ENCODE data around the gene KIF2C.
A peak's percentile ranks its signal among the peaks of the same experiment; 100 is the strongest.

The KIF2C gene

GRCh38 chr1:44739307-44740178, at the start of gene KIF2C:
KIF2C (plus strand) TSS chr1:44739837; CDS start chr1:44739933, 96 bp downstream.
- TF ChIP-seq, protein P1, sequence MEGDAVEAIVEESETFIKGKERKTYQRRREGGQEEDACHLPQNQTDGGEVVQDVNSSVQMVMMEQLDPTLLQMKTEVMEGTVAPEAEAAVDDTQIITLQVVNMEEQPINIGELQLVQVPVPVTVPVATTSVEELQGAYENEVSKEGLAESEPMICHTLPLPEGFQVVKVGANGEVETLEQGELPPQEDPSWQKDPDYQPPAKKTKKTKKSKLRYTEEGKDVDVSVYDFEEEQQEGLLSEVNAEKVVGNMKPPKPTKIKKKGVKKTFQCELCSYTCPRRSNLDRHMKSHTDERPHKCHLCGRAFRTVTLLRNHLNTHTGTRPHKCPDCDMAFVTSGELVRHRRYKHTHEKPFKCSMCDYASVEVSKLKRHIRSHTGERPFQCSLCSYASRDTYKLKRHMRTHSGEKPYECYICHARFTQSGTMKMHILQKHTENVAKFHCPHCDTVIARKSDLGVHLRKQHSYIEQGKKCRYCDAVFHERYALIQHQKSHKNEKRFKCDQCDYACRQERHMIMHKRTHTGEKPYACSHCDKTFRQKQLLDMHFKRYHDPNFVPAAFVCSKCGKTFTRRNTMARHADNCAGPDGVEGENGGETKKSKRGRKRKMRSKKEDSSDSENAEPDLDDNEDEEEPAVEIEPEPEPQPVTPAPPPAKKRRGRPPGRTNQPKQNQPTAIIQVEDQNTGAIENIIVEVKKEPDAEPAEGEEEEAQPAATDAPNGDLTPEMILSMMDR (IDR thresholded peaks at IDR 0.05; ENCODE audit: borderline replicate concordance, insufficient read depth, low read depth, low read length): no peak
- H3K4me3 ChIP-seq (ENCODE audit: low read depth, low read length): peak within 1 kb of the TSS; percentile 71

DNA sequence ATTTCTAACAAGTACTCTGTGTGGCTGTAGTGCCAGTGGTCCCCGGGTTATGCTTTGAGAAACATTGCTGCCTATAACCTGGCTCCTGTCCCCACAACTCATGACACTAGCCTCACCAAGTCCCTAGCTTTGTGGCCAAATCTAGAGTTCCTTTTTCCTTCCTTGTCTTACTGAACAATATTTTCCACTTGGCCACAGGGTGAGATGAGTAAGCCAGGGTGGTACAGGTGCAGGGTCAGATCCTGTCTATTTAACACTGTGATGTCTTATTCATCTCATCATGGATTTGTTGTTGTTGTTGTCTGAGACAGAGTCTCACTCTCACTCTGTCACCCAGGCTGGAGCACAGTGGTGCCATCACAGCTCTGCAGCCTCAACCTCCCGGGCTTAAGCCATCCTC, 46.5 kb upstream of the KIF2C start:
- TF ChIP-seq, protein P1 (IDR thresholded peaks at IDR 0.05; ENCODE audit: borderline replicate concordance, insufficient read depth, low read depth, low read length): no peak
- no peak overlapping the region for H3K4me3 ChIP-seq (ENCODE audit: low read depth, low read length)

DNA sequence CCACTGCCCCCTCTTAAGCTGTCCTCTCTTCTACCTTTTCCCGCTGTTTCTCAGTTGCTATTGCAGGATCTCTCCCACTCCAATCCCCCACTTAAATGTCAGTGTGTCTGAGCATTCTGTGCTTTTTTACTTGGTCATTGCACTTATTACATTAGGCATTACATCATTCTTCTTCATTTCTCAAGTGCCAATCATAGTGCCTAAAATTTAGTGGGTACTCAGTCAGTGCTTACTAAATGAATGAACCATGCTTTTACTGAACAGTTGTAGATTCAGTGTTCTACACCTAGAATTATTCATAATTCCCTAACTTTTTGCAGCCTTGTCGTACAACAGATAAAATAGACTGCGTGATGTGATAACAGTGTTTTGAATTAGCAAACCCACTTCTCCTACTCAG, 45.7 kb upstream of the KIF2C start:
- no peak overlapping the region for H3K4me3 ChIP-seq (ENCODE audit: low read depth, low read length)
- TF ChIP-seq, protein P1 (IDR thresholded peaks at IDR 0.05; ENCODE audit: borderline replicate concordance, insufficient read depth, low read depth, low read length): no peak

DNA sequence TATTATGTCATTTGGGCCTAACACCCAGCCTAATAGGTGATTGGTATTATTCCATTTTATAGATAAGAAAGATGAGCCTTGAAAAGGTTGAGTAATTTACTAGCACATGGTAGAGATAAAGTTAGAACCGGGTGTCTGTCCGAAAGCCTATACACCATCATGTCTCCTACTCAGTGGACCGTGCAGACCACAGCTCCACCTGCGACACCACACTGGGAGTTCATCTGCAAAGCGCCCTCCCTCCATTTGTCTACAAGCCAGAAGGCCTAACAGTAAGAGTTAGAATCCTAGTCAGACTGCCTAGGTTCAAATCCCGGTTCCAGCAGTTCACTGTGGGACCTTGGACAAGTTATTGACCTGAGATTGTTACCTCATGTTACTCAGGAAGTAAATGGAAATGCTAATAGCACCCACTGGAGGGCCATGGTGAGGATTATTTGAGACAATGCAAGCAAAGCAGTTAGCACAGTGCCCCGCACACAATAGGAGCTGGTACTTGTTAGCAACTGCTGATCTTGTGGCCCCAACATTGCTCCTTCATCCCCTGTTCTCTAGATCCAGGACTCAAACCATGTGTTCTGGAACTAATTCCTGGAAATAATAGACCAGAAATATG, 44.7 kb upstream of the KIF2C start:
- TF ChIP-seq, protein P1 (IDR thresholded peaks at IDR 0.05; ENCODE audit: borderline replicate concordance, insufficient read depth, low read depth, low read length): no peak

GRCh38 chr1:44695671-44696070, 44.0 kb upstream of the KIF2C start:
- no peak overlapping the region for H3K4me3 ChIP-seq (ENCODE audit: low read depth, low read length)
- TF ChIP-seq, protein P1 (IDR thresholded peaks at IDR 0.05; ENCODE audit: borderline replicate concordance, insufficient read depth, low read depth, low read length): no peak

More for the DNA sequence above, 44.7 kb upstream of the KIF2C start:
- no peak overlapping the region for H3K4me3 ChIP-seq (ENCODE audit: low read depth, low read length)

- TF ChIP-seq, protein P1 (IDR thresholded peaks at IDR 0.05; ENCODE audit: borderline replicate concordance, insufficient read depth, low read depth, low read length): no peak
Measured at GRCh38 chr1:44696101-44696500, 43.5 kb upstream of the KIF2C start.

More at GRCh38 chr1:44696101-44696500, 43.5 kb upstream of the KIF2C start:
- H3K4me3 ChIP-seq (ENCODE audit: low read depth, low read length): no peak overlapping the region
